HCT116 (cell line): ENCODE results near the gene LY6G6F. TPM values are rescaled to one million over a fixed set of nuclear protein-coding genes. Genes with fewer than 3 reads are reported as not detected.

ENCODE experiments used
- ATAC-seq: fragments of 200-7000 bp; cut with Tn5 transposase; 2 replicates; pipeline ENCODE4 v1.9.1; 2020; ENCODE audit warnings: mild to moderate bottlenecking, moderate library complexity
- BruUV-seq: library from RNA; stranded (reverse); fragments of 400-500 nt; replicated peaks from 2 replicates; lab custom pipeline; 2021; lab: Mats Ljungman, UMichigan
- CTCF ChIA-PET: fragments of 300-600 bp; sonication (Branson Sonifier 250); formaldehyde crosslinking; loops from one replicate; lab custom pipeline; 2021; ENCODE audit warnings: antibody characterized with exemption; lab: Charles Lee
- POLR2A ChIA-PET: fragments of 300-600, 350-600 bp; sonication (Branson Sonifier 250); formaldehyde crosslinking; loops from one replicate; lab custom pipeline; 2021; ENCODE audit warnings: antibody characterized with exemption; lab: Charles Lee
- RAD21 ChIA-PET, 2 experiments: fragments of 300-600 bp; sonication (Branson Sonifier 250); formaldehyde crosslinking; loops; one replicate each; lab custom pipeline; 2023; ENCODE audit warnings: low total read pairs in 2 of 2; ENCODE audit not compliant: uncharacterized antibody in 2 of 2, unreplicated experiment in 2 of 2, low non-redundant PET in 1 of 2; lab: Charles Lee
- DNase-seq: peaks from one replicate; pipeline ENCODE4 v3.0.0-alpha.2; 2010; ENCODE audit warnings: low read depth, low spot score
- H2AFZ ChIP-seq: fragments of 200-600 bp; shearing (Covaris generic), sonication (generic); 2 replicates; pipeline ENCODE4 v1.6.1; 2017; ENCODE audit warnings: low read depth, mixed run types, mixed read lengths, antibody characterized with exemption, low read length; ENCODE audit not compliant: poor library complexity, severe bottlenecking
- H3K27ac ChIP-seq: 2 replicates; pipeline ENCODE4 v1.5.1; 2012; ENCODE audit warnings: low read depth, low read length
- H3K27me3 ChIP-seq: fragments of 200-600 bp; sonication (generic); 2 replicates; pipeline ENCODE4 v1.6.1; 2016; ENCODE audit warnings: mixed run types, low read length, mixed read lengths; ENCODE audit not compliant: insufficient read depth
- H3K36me3 ChIP-seq, 2 experiments: fragments of 200-500 bp in 1 of 2; fragments of 200-600 bp in 1 of 2; sonication (Bioruptor generic) in 1 of 2; sonication (generic) in 1 of 2; 2 replicates each; pipeline versions ENCODE4 v1.5.1 to v1.6.1; 2014 to 2016; ENCODE audit warnings: low read length in 2 of 2, inconsistent platforms in 1 of 2, mixed read lengths in 1 of 2, mixed run types in 1 of 2; ENCODE audit not compliant: insufficient read depth in 2 of 2, control insufficient read depth in 1 of 2
- H3K4me1 ChIP-seq, 2 experiments: fragments of 200-600 bp in 1 of 2; sonication (generic) in 1 of 2; 2 replicates each; pipeline versions ENCODE4 v1.5.1 to v1.6.1; 2012 to 2017; ENCODE audit warnings: low read length in 2 of 2, inconsistent platforms in 1 of 2, mild to moderate bottlenecking in 1 of 2, mixed read lengths in 1 of 2, mixed run types in 1 of 2, moderate library complexity in 1 of 2; ENCODE audit not compliant: insufficient read depth in 2 of 2, control insufficient read depth in 1 of 2
- H3K4me2 ChIP-seq: fragments of 200-600 bp; sonication (generic); 2 replicates; pipeline ENCODE4 v1.6.1; 2017; ENCODE audit warnings: mixed run types, low read length, mixed read lengths
- H3K4me3 ChIP-seq, 2 experiments: fragments of 200-600 bp in 1 of 2; sonication (generic) in 1 of 2; replicated peaks in 1 of 2; 2 replicates each; pipeline ENCODE4 v1.5.1; 2011 to 2016; ENCODE audit warnings: low read length in 2 of 2, control low read depth in 1 of 2, low read depth in 1 of 2, mild to moderate bottlenecking in 1 of 2, mixed read lengths in 1 of 2, mixed run types in 1 of 2
- H3K79me2 ChIP-seq: fragments of 200-600 bp; sonication (generic); 2 replicates; pipeline ENCODE4 v1.6.1; 2017; ENCODE audit warnings: mild to moderate bottlenecking, mixed run types, low read length, moderate library complexity, mixed read lengths; ENCODE audit not compliant: insufficient read depth
- H3K9ac ChIP-seq: fragments of 200-600 bp; sonication (generic); 2 replicates; pipeline ENCODE4 v1.6.1; 2016; ENCODE audit warnings: low read length, mixed read lengths
- H3K9me2 ChIP-seq: fragments of 200-600 bp; sonication (generic), shearing (Covaris generic); 2 replicates; pipeline ENCODE4 v1.6.1; 2017; ENCODE audit warnings: mixed run types, mild to moderate bottlenecking, moderate library complexity; ENCODE audit not compliant: insufficient read depth
- H3K9me3 ChIP-seq, 2 experiments: fragments of 200-500 bp in 1 of 2; fragments of 200-600 bp in 1 of 2; sonication (Bioruptor generic) in 1 of 2; sonication (generic) in 1 of 2; 2 replicates each; pipeline ENCODE4 v1.6.1; 2014 to 2017; ENCODE audit warnings: low read length in 2 of 2, mixed read lengths in 2 of 2, inconsistent platforms in 1 of 2, low read depth in 1 of 2, mild to moderate bottlenecking in 1 of 2, mixed run types in 1 of 2, moderate library complexity in 1 of 2; ENCODE audit not compliant: control insufficient read depth in 1 of 2, insufficient read depth in 1 of 2
- H4K20me1 ChIP-seq: fragments of 200-600 bp; sonication (generic), shearing (Covaris generic); 2 replicates; pipeline ENCODE4 v1.6.1; 2017; ENCODE audit warnings: mixed run types, mild to moderate bottlenecking, moderate library complexity; ENCODE audit not compliant: insufficient read depth
- ATF3 ChIP-seq: IDR thresholded peaks from 2 replicates; pipeline ENCODE4 v1.6.1; 2012
- CBX3 ChIP-seq: IDR thresholded peaks from 2 replicates; pipeline ENCODE4 v1.6.1; 2012; ENCODE audit warnings: low read depth
- CEBPB ChIP-seq: IDR thresholded peaks from 2 replicates; pipeline ENCODE4 v1.6.1; 2012; ENCODE audit warnings: low read depth
- CTCF ChIP-seq, 3 experiments: fragments of 200-600 bp in 1 of 3; sonication (generic) in 1 of 3; IDR thresholded peaks in 2 of 3; conservative IDR thresholded peaks in 1 of 3; 2 replicates each; pipeline ENCODE4 v1.5.1; 2012 to 2017; ENCODE audit warnings: low read depth in 2 of 3, low read length in 2 of 3, antibody characterized with exemption in 1 of 3, borderline replicate concordance in 1 of 3, control low read depth in 1 of 3, mild to moderate bottlenecking in 1 of 3, mixed read lengths in 1 of 3, mixed run types in 1 of 3, moderate library complexity in 1 of 3; ENCODE audit not compliant: insufficient read depth in 1 of 3
- EGR1 ChIP-seq: IDR thresholded peaks from 2 replicates; pipeline ENCODE4 v1.6.1; 2012; ENCODE audit warnings: low read depth
- EZH2phosphoT487 ChIP-seq: fragments of 200-600 bp; IDR thresholded peaks from 2 replicates; pipeline ENCODE4 v1.6.1; 2018; ENCODE audit warnings: antibody characterized with exemption, borderline replicate concordance
- FOSL1 ChIP-seq: IDR thresholded peaks from 2 replicates; pipeline ENCODE4 v1.6.1; 2012; ENCODE audit warnings: low read depth
- JUND ChIP-seq: IDR thresholded peaks from 2 replicates; pipeline ENCODE4 v1.6.1; 2012
- MAX ChIP-seq: IDR thresholded peaks from 2 replicates; pipeline ENCODE4 v1.6.1; 2012
- POLR2A ChIP-seq: IDR thresholded peaks from 2 replicates; pipeline ENCODE4 v1.7.0; 2011; ENCODE audit warnings: borderline replicate concordance; ENCODE audit not compliant: insufficient read depth, insufficient read length; ENCODE audit errors: extremely low read depth
- POLR2AphosphoS5 ChIP-seq: IDR thresholded peaks from 2 replicates; pipeline ENCODE4 v1.6.1; 2011; ENCODE audit warnings: mild to moderate bottlenecking, low read depth, low read length, moderate library complexity
- REST ChIP-seq: IDR thresholded peaks from 2 replicates; pipeline ENCODE4 v1.6.1; 2012; ENCODE audit warnings: low read depth
- SP1 ChIP-seq: IDR thresholded peaks from 2 replicates; pipeline ENCODE4 v1.6.1; 2012; ENCODE audit warnings: low read depth
- TCF7L2 ChIP-seq: IDR thresholded peaks from 2 replicates; pipeline ENCODE4 v1.7.0; 2011; ENCODE audit warnings: borderline replicate concordance, inconsistent platforms; ENCODE audit not compliant: insufficient read depth, insufficient read length; ENCODE audit errors: extremely low read depth
- YY1 ChIP-seq: IDR thresholded peaks from 2 replicates; pipeline ENCODE4 v1.6.1; 2011; ENCODE audit warnings: low read length, low read depth, moderate library complexity, mild to moderate bottlenecking; ENCODE audit not compliant: insufficient replicate concordance; ENCODE audit errors: extremely low read depth
- ZBTB33 ChIP-seq: IDR thresholded peaks from 2 replicates; pipeline ENCODE4 v1.6.1; 2011; ENCODE audit warnings: mild to moderate bottlenecking, low read length, moderate library complexity; ENCODE audit not compliant: insufficient replicate concordance; ENCODE audit errors: extremely low read depth
- ZFX ChIP-seq: fragments of 450-650 bp; IDR thresholded peaks from 2 replicates; pipeline ENCODE4 v1.6.1; 2017
- intact Hi-C: fragments of 100-400 bp; cut with micrococcal nuclease; formaldehyde crosslinking; loops from 2 replicates; pipeline ENCODE4 v1.10.0; 2022
- total RNA-seq: library from RNA; stranded (reverse); gene quantifications from one replicate; pipeline ENCODE4 v1.2.1, GENCODE V29; 2021; ENCODE audit not compliant: unreplicated experiment

Gene LY6G6F
- total RNA-seq, 1 experiment from 2014 or later: not detected

GRCh38 chr6:31663961-31664789 is 42.5 kb upstream of the LY6G6F start:
- peaks cover 21 to 36% of the 10 kb centered on the region in 2 experiments for H3K36me3 ChIP-seq
- H3K4me2 ChIP-seq: peak overlapping the region; percentile 83
- ATAC-seq: no peak
- H2AFZ ChIP-seq: no peak overlapping the region
- POLR2A ChIA-PET: interaction anchor here (0.6 to 3.9 kb wide), 10 partner anchors 9 to 170 kb away, joined by 3 to 32 read pairs (median 4); partner anchors contain the start of genes ABHD16A, APOM, ATP6V1G2 and BAG6
- H3K27ac ChIP-seq: peak overlapping the region; percentile 90
- CTCF ChIA-PET: interaction anchor here (0.9 to 1.1 kb wide), 2 partner anchors 66 to 74 kb away, joined by 4 read pairs; no protein-coding TSS in a partner anchor
- no peaks in the 10 kb centered on the region for H3K9me2 ChIP-seq
- TF ChIP-seq ZBTB33 (no peak), ZFX (no peak), EZH2phosphoT487 (no peak), POLR2AphosphoS5 (no peak), JUND (no peak), FOSL1 (no peak), EGR1 (no peak), YY1 (no peak), CTCF (IDR thresholded peaks at IDR 0.05 in 2 of 3, conservative IDR thresholded peaks at IDR 0.05 in 1 of 3; ENCODE audit: borderline replicate concordance in 1 of 3, insufficient read depth in 1 of 3, low read depth in 2 of 3, low read length in 2 of 3) (no peak), REST (no peak), MAX (no peak), ATF3 (no peak), CBX3 (no peak), SP1 (no peak), POLR2A (no peak), TCF7L2 (no peak), CEBPB (no peak)
- peak overlapping the region; percentile 97 to 99 for H3K4me3 ChIP-seq
- H3K4me1 ChIP-seq: peaks cover 18 to 46% of the 10 kb centered on the region in 2 experiments; a peak in 3 of 4 replicates
- no peaks in the 10 kb centered on the region for H3K27me3 ChIP-seq
- TSS peak; percentile 66 for BruUV-seq
- no peaks in the 10 kb centered on the region for H4K20me1 ChIP-seq
- DNase-seq: no peak
- RAD21 ChIA-PET: interaction anchor here in 1 of 2 experiments (0.6 kb wide), 1 partner anchor 117 kb away, joined by 3 read pairs; the partner anchor contains the start of gene ATP6V1G2
- no peaks in the 10 kb centered on the region for H3K9me3 ChIP-seq
- peak overlapping the region; percentile 90 for H3K9ac ChIP-seq
- intact Hi-C loops: loop anchor here (2.0 to 5.0 kb wide), 2 partner anchors 117 to 262 kb away; partner anchors contain the start of genes ATP6V1G2, MICA and NFKBIL1
- peaks cover 61% of the 10 kb centered on the region for H3K79me2 ChIP-seq
